Measurements from ENCODE around the gene COPG2. TPM values are rescaled to one million over a fixed set of nuclear protein-coding genes. Genes with fewer than 3 reads are reported as not detected.
"Not testable (repeated sequence)": the region's sequence is repeated elsewhere in the genome, so short reads cannot be mapped to it uniquely, and the experiment has no call there.

COPG2 gene
- total and polyA plus RNA-seq, 2 donors (not counting 3 experiments of a cell fraction or from before 2014, with no cell fraction given), result 9.4 to 11.6 TPM

DNA sequence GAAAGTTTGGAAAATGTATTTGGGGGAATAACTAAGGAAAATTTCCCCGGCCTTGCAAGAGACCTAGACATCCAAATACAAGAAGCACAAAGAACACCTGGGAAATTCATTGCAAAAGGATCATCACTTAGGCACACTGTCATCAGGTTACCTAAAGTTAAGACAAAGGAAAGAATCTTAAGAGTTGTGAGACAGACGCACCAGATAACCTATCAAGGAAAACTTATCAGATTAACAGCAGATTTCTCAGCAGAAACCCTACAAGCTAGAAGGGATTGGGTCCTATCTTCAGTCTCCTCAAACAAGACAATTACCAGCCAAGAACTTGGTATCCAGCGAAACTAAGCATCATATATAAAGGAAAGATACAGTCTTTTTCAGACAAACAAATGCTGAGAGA, 93.4 kb downstream of the COPG2 start:
- not testable (repeated sequence) for BruUV-seq (replicated peaks); H4K20me1 ChIP-seq (replicated peaks; ENCODE audit: control insufficient read depth, extremely low read depth, insufficient read depth, low read length)
- CTCF ChIA-PET, result interaction anchor here (1.4 kb wide), 1 partner anchor 11 kb away, joined by 5 read pairs; no protein-coding TSS in a partner anchor

GRCh38 chr7:130570144-130570543, 98.4 kb downstream of the COPG2 start:
- H3K4me2 ChIP-seq (ENCODE audit: insufficient read depth, low read length); H3K36me3 ChIP-seq (ENCODE audit: control insufficient read depth in 2 of 2, extremely low read depth in 1 of 2, insufficient read depth in 2 of 2, low read length in 2 of 2); H4K20me1 ChIP-seq (replicated peaks; ENCODE audit: control insufficient read depth, extremely low read depth, insufficient read depth, low read length); H3K79me2 ChIP-seq (ENCODE audit: control insufficient read depth, insufficient read depth, low read length); dilution Hi-C loops (cut with MboI; ENCODE audit: extremely low pct_ligation_motif_present, low sequenced_read_pairs); BruUV-seq (replicated peaks); H3K9me1 ChIP-seq (replicated peaks; ENCODE audit: control insufficient read depth, extremely low read depth, insufficient read depth, low read length); H3K27me3 ChIP-seq (ENCODE audit: control insufficient read depth in 2 of 2, insufficient read depth in 2 of 2, low read length in 2 of 2); DNase-seq (ENCODE audit: low read depth, low spot score); H3K4me3 ChIP-seq (replicated peaks in 1 of 3; ENCODE audit: insufficient read depth in 1 of 3, low read depth in 1 of 3, low read length in 3 of 3); FAIRE-seq; H2AFZ ChIP-seq (ENCODE audit: low read depth, low read length); intact Hi-C loops (cut with micrococcal nuclease); H3K9ac ChIP-seq (replicated peaks; ENCODE audit: extremely low read depth, insufficient read depth, low read length); H3K4me1 ChIP-seq (ENCODE audit: control insufficient read depth, extremely low read depth, insufficient read depth, low read length); CTCF ChIA-PET; H3K9me3 ChIP-seq (replicated peaks; ENCODE audit: control insufficient read depth, insufficient read depth, low read length); POLR2A ChIA-PET; H3K27ac ChIP-seq (ENCODE audit: insufficient read depth, low read depth, low read length): not testable (repeated sequence)

More for the DNA sequence above, 93.4 kb downstream of the COPG2 start:
- H3K9me1 ChIP-seq (replicated peaks; ENCODE audit: control insufficient read depth, extremely low read depth, insufficient read depth, low read length); H3K4me3 ChIP-seq (replicated peaks in 1 of 3; ENCODE audit: insufficient read depth in 1 of 3, low read depth in 1 of 3, low read length in 3 of 3); DNase-seq (ENCODE audit: low read depth, low spot score); intact Hi-C loops (cut with micrococcal nuclease); FAIRE-seq; H3K9me3 ChIP-seq (replicated peaks; ENCODE audit: control insufficient read depth, insufficient read depth, low read length); H3K4me1 ChIP-seq (ENCODE audit: control insufficient read depth, extremely low read depth, insufficient read depth, low read length); dilution Hi-C loops (cut with MboI; ENCODE audit: extremely low pct_ligation_motif_present, low sequenced_read_pairs); H2AFZ ChIP-seq (ENCODE audit: low read depth, low read length); H3K27ac ChIP-seq (ENCODE audit: insufficient read depth, low read depth, low read length); H3K27me3 ChIP-seq (ENCODE audit: control insufficient read depth in 2 of 2, insufficient read depth in 2 of 2, low read length in 2 of 2); POLR2A ChIA-PET; H3K36me3 ChIP-seq (ENCODE audit: control insufficient read depth in 2 of 2, extremely low read depth in 1 of 2, insufficient read depth in 2 of 2, low read length in 2 of 2); H3K79me2 ChIP-seq (ENCODE audit: control insufficient read depth, insufficient read depth, low read length); H3K9ac ChIP-seq (replicated peaks; ENCODE audit: extremely low read depth, insufficient read depth, low read length); H3K4me2 ChIP-seq (ENCODE audit: insufficient read depth, low read length): not testable (repeated sequence)

DNA sequence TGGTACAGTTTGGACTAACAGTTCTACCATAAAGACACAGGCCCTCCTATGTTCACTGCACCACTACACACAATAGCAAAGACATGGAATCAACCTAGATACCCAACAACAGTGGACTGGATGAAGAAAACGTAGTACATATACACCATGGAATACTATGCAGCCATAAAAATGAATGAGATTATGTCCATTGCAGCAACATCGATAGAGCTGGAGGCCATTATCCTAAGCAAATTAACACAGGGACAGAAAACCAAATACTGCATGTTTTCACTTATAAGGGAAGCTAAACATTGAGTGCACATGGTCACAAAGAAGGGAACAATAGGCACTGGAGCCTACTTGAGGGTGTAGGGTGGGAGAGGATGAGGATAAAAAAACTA, 101.7 kb downstream of the COPG2 start:
- no peak for TF ChIP-seq JUN (IDR thresholded peaks at IDR 0.05; ENCODE audit: borderline replicate concordance, insufficient read depth, insufficient read length, low read depth)
- TF ChIP-seq POLR2A (IDR thresholded peaks at IDR 0.05; ENCODE audit: low read depth, low read length), result no peak
- H3K79me2 ChIP-seq (ENCODE audit: control insufficient read depth, insufficient read depth, low read length), result no peaks in the 10 kb centered on the region
- H3K4me1 ChIP-seq (ENCODE audit: control insufficient read depth, extremely low read depth, insufficient read depth, low read length), result peaks cover 5% of the 10 kb centered on the region
- H3K9me1 ChIP-seq (replicated peaks; ENCODE audit: control insufficient read depth, extremely low read depth, insufficient read depth, low read length), result no peaks in the 10 kb centered on the region
- no peak for DNase-seq (ENCODE audit: low read depth, low spot score)
- H4K20me1 ChIP-seq (replicated peaks; ENCODE audit: control insufficient read depth, extremely low read depth, insufficient read depth, low read length), result no peaks in the 10 kb centered on the region
- intact Hi-C loops (cut with micrococcal nuclease), result no loop called here
- no peaks in the 10 kb centered on the region for H3K36me3 ChIP-seq (ENCODE audit: control insufficient read depth in 2 of 2, extremely low read depth in 1 of 2, insufficient read depth in 2 of 2, low read length in 2 of 2)
- H3K27me3 ChIP-seq (ENCODE audit: control insufficient read depth in 2 of 2, insufficient read depth in 2 of 2, low read length in 2 of 2), result no peaks in the 10 kb centered on the region
- ChIA-PET POLR2A (no interaction called here), CTCF (no interaction called here)
- dilution Hi-C loops (cut with MboI; ENCODE audit: extremely low pct_ligation_motif_present, low sequenced_read_pairs), result no loop called here
- no peak overlapping the region for H3K4me3 ChIP-seq (replicated peaks in 1 of 3; ENCODE audit: insufficient read depth in 1 of 3, low read depth in 1 of 3, low read length in 3 of 3)
- H3K9me3 ChIP-seq (replicated peaks; ENCODE audit: control insufficient read depth, insufficient read depth, low read length), result no peaks in the 10 kb centered on the region
- peak overlapping the region; percentile 32 for H3K27ac ChIP-seq (ENCODE audit: insufficient read depth, low read depth, low read length)
- FAIRE-seq, result no peak
- BruUV-seq (replicated peaks), result no TSS peak
- no peak overlapping the region for H3K9ac ChIP-seq (replicated peaks; ENCODE audit: extremely low read depth, insufficient read depth, low read length)
- H2AFZ ChIP-seq (ENCODE audit: low read depth, low read length), result no peak overlapping the region
- peak overlapping the region; percentile 22 for H3K4me2 ChIP-seq (ENCODE audit: insufficient read depth, low read length)
